ENCODE data around the gene CORO6. TPM values are rescaled to one million over a fixed set of nuclear protein-coding genes. Genes with fewer than 3 reads are reported as not detected.

Gene CORO6
- total and polyA plus RNA-seq, 2 of the 13 experiments (the other 11 are each of a cell fraction or from before 2014, with no cell fraction given), result 0.42 to 0.82 TPM

GRCh38 chr17:29622337-29623282, at the start of gene CORO6 (continued):
- TF ChIP-seq, protein P1, sequence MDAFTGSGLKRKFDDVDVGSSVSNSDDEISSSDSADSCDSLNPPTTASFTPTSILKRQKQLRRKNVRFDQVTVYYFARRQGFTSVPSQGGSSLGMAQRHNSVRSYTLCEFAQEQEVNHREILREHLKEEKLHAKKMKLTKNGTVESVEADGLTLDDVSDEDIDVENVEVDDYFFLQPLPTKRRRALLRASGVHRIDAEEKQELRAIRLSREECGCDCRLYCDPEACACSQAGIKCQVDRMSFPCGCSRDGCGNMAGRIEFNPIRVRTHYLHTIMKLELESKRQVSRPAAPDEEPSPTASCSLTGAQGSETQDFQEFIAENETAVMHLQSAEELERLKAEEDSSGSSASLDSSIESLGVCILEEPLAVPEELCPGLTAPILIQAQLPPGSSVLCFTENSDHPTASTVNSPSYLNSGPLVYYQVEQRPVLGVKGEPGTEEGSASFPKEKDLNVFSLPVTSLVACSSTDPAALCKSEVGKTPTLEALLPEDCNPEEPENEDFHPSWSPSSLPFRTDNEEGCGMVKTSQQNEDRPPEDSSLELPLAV (CRISPR knock-in tag; conservative IDR thresholded peaks at IDR 0.05; ENCODE audit: low read depth), result 0 out of 2 replicates have a peak, but pooled peaks have one; percentile 35
- no peak for TF ChIP-seq HINFP (CRISPR knock-in tag; IDR thresholded peaks at IDR 0.05; ENCODE audit: low read depth)
- TF ChIP-seq SOX5 (CRISPR knock-in tag; IDR thresholded peaks at IDR 0.05; ENCODE audit: borderline replicate concordance), result no peak
- no peak for TF ChIP-seq ZNF362 (CRISPR knock-in tag; IDR thresholded peaks at IDR 0.05; ENCODE audit: borderline replicate concordance)
- TF ChIP-seq ZSCAN12 (CRISPR knock-in tag; IDR thresholded peaks at IDR 0.05), result no peak
- TF ChIP-seq ZNF629 (CRISPR knock-in tag; conservative IDR thresholded peaks at IDR 0.05), result no peak
- TF ChIP-seq HOXA3 (CRISPR knock-in tag; IDR thresholded peaks at IDR 0.05), result 0 out of 2 replicates have a peak, but pooled peaks have one; percentile 35
- no peak for TF ChIP-seq MAZ (IDR thresholded peaks at IDR 0.05; ENCODE audit: borderline replicate concordance, low read depth, low read length)
- no peak for TF ChIP-seq MAZ (CRISPR knock-in tag; IDR thresholded peaks at IDR 0.05; ENCODE audit: low read depth)
- TF ChIP-seq ZNF383 (CRISPR knock-in tag; IDR thresholded peaks at IDR 0.05; ENCODE audit: borderline replicate concordance), result no peak
- TF ChIP-seq KDM5B (CRISPR knock-in tag; IDR thresholded peaks at IDR 0.05; ENCODE audit: borderline replicate concordance), result peak; percentile 28; the same call in 1 of the 2 replicates
- peak; percentile 20; the same call in 1 of the 2 replicates for TF ChIP-seq THAP9 (CRISPR knock-in tag; IDR thresholded peaks at IDR 0.05; ENCODE audit: borderline replicate concordance)
- peak; percentile 54 for TF ChIP-seq ZSCAN25 (CRISPR knock-in tag; IDR thresholded peaks at IDR 0.05)
- TF ChIP-seq, protein P2, sequence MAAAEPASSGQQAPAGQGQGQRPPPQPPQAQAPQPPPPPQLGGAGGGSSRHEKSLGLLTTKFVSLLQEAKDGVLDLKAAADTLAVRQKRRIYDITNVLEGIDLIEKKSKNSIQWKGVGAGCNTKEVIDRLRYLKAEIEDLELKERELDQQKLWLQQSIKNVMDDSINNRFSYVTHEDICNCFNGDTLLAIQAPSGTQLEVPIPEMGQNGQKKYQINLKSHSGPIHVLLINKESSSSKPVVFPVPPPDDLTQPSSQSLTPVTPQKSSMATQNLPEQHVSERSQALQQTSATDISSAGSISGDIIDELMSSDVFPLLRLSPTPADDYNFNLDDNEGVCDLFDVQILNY (CRISPR knock-in tag; conservative IDR thresholded peaks at IDR 0.05), result 0 out of 2 replicates have a peak, but pooled peaks have one; percentile 76
- no peak for TF ChIP-seq ZC3H4 (CRISPR knock-in tag; IDR thresholded peaks at IDR 0.05; ENCODE audit: borderline replicate concordance)
- TF ChIP-seq, protein P3, sequence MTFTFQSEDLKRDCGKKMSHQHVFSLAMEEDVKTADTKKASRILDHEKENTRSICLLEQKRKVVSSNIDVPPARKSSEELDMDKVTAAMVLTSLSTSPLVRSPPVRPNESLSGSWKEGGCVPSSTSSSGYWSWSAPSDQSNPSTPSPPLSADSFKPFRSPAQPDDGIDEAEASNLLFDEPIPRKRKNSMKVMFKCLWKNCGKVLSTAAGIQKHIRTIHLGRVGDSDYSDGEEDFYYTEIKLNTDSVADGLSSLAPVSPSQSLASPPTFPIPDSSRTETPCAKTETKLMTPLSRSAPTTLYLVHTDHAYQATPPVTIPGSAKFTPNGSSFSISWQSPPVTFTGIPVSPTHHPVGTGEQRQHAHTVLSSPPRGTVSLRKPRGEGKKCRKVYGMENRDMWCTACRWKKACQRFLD (CRISPR knock-in tag; IDR thresholded peaks at IDR 0.05; ENCODE audit: borderline replicate concordance), result 0 out of 2 replicates have a peak, but pooled peaks have one; percentile 24
- TF ChIP-seq ZNF264 (CRISPR knock-in tag; IDR thresholded peaks at IDR 0.05), result no peak
- TF ChIP-seq ZNF883 (CRISPR knock-in tag; IDR thresholded peaks at IDR 0.05; ENCODE audit: not compliant biosample characterization), result peak; percentile 50
